T-helper 9 cell (primary cell): ENCODE measurements around the gene OR4B1.
A peak's percentile ranks its signal among the peaks of the same experiment; 100 is the strongest.
"Not testable (repeated sequence)": the region's sequence is repeated elsewhere in the genome, so short reads cannot be mapped to it uniquely, and the experiment has no call there.

Experiments used
- DNase-seq: peaks from one replicate; pipeline ENCODE4 v3.0.0-alpha.2; 2020
- total RNA-seq, 2 donors: gene quantifications; one replicate each; lab custom pipeline; 2026; lab: John Stamatoyannopoulos, UW

OR4B1 gene
- total RNA-seq: 0 reads per million in 2 donors

GRCh38 chr11:48216510-48216909 lies at the start of gene OR4B1:
Gene OR4B1, plus strand, starts transcription at chr11:48216810. Its CDS starts 0 bp downstream, at chr11:48216810.
- DNase-seq: no peak

- DNase-seq: no peak
These were observed 49.2 kb upstream of the OR4B1 start for GRCh38 chr11:48167380-48167779.

- DNase-seq: no peak
These were observed 47.8 kb upstream of the OR4B1 start for GRCh38 chr11:48168815-48169214.

GRCh38 chr11:48169259-48169658 lies 47.4 kb upstream of the OR4B1 start:
- DNase-seq: no peak

- DNase-seq: no peak
These were observed 46.9 kb upstream of the OR4B1 start for GRCh38 chr11:48169717-48170116.

- no peak for DNase-seq
These were observed 46.1 kb upstream of the OR4B1 start for GRCh38 chr11:48170241-48171233.

- DNase-seq: peak; percentile 52
These were observed 43.6 kb upstream of the OR4B1 start for GRCh38 chr11:48172818-48173609.

GRCh38 chr11:48177661-48178060 lies 38.9 kb upstream of the OR4B1 start:
- no peak for DNase-seq

- DNase-seq: no peak
These were observed 36.0 kb upstream of the OR4B1 start for GRCh38 chr11:48180627-48181026.

GRCh38 chr11:48182860-48183526 lies 33.6 kb upstream of the OR4B1 start:
- DNase-seq: no peak

- no peak for DNase-seq
These were observed 32.2 kb upstream of the OR4B1 start for GRCh38 chr11:48184452-48184851.

GRCh38 chr11:48190906-48191654 lies 25.5 kb upstream of the OR4B1 start:
- DNase-seq: not testable (repeated sequence)

- no peak for DNase-seq
These were observed 22.7 kb upstream of the OR4B1 start for GRCh38 chr11:48193876-48194275.

GRCh38 chr11:48207881-48208280 lies 8.7 kb upstream of the OR4B1 start:
- DNase-seq: no peak

GRCh38 chr11:48210052-48210451 lies 6.6 kb upstream of the OR4B1 start:
- no peak for DNase-seq

GRCh38 chr11:48228761-48229160 lies 12.2 kb downstream of the OR4B1 start:
- no peak for DNase-seq

GRCh38 chr11:48230057-48230456 lies 13.4 kb downstream of the OR4B1 start:
- not testable (repeated sequence) for DNase-seq

GRCh38 chr11:48237727-48238126 lies 21.1 kb downstream of the OR4B1 start:
- no peak for DNase-seq

- no peak for DNase-seq
These were observed 25.9 kb downstream of the OR4B1 start for GRCh38 chr11:48242501-48242900.

- DNase-seq: no peak
These were observed 28.2 kb downstream of the OR4B1 start, which contains the start of gene OR4X2 for GRCh38 chr11:48244804-48245203. Gene OR4X2, plus strand, starts transcription at chr11:48245104. Its CDS starts 0 bp downstream, at chr11:48245104.

- no peak for DNase-seq
These were observed 32.3 kb downstream of the OR4B1 start for GRCh38 chr11:48248902-48249301.

- DNase-seq: no peak
These were observed 45.0 kb downstream of the OR4B1 start for GRCh38 chr11:48261600-48261999.
